Esophagus squamous epithelium (tissue), 5 donors: ENCODE data around the gene ASTN2. TPM values are rescaled to one million over a fixed set of nuclear protein-coding genes. Genes with fewer than 3 reads are reported as not detected.

Experiments
- DNase-seq: peaks from one replicate; lab custom pipeline; 2025; lab: John Stamatoyannopoulos, UW
- H3K27ac ChIP-seq, 4 donors: fragments of 200-600 bp; sonication (generic); one replicate each; pipeline ENCODE4 v1.5.1; 2016 to 2019; ENCODE audit warnings: mild to moderate bottlenecking in 1 of 4
- H3K27me3 ChIP-seq, 4 donors: fragments of 200-600 bp; sonication (generic); 1 replicate in 3 of 4; 2 replicates in 1 of 4; pipeline versions ENCODE4 v1.5.1 to v1.6.0; 2017 to 2021; ENCODE audit warnings: antibody characterized with exemption in 1 of 4
- H3K36me3 ChIP-seq, 3 donors: fragments of 200-600 bp; sonication (generic); one replicate each; pipeline ENCODE4 v1.5.1; 2016 to 2019
- H3K4me1 ChIP-seq, 3 donors: fragments of 200-600 bp; sonication (generic); one replicate each; pipeline ENCODE4 v1.5.1; 2017 to 2019
- H3K4me3 ChIP-seq, 4 donors: fragments of 200-600 bp; sonication (generic); 1 replicate in 3 of 4; 2 replicates in 1 of 4; pipeline ENCODE4 v1.5.1; 2016 to 2019; ENCODE audit warnings: mild to moderate bottlenecking in 2 of 4, moderate library complexity in 1 of 4
- H3K9me3 ChIP-seq, 3 donors: fragments of 200-600 bp; sonication (generic); one replicate each; pipeline ENCODE4 v1.5.1; 2016 to 2019
- CTCF ChIP-seq, 6 experiments: fragments of 450-650 bp in 4 of 6; fragments of 200-600 bp in 2 of 6; sonication (generic) in 2 of 6; IDR thresholded peaks; one replicate each; pipeline ENCODE4 v1.5.1; 2016 to 2019; ENCODE audit warnings: antibody characterized with exemption in 6 of 6, mild to moderate bottlenecking in 4 of 6, moderate library complexity in 4 of 6
- POLR2A ChIP-seq, 4 donors: fragments of 450-650 bp; IDR thresholded peaks; one replicate each; pipeline ENCODE4 v1.6.1; 2017; ENCODE audit warnings: antibody characterized with exemption in 4 of 4, mild to moderate bottlenecking in 4 of 4, moderate library complexity in 3 of 4
- WGBS, 2 donors: methylation state at CpG; one replicate each; pipeline ENCODE4 v1.1.5; 2018; 5-methylcytosine and 5-hydroxymethylcytosine counted together
- intact Hi-C: fragments of 100-400 bp; cut with DNase I; formaldehyde crosslinking; loops from one replicate; pipeline ENCODE4 v1.15.0; 2022
- total RNA-seq, 4 donors: library from RNA; depleted of rRNA; stranded (reverse); fragments of >200 nt; gene quantifications; one replicate each; pipeline ENCODE4 v1.1.0, GENCODE V29; 2016
- donor health status: DM: yes; HTN: yes; CAD: no.

The ASTN2 gene
- total RNA-seq, 4 donors from 2014 or later = 0.13 to 1.9 (median 0.27) TPM; not detected in 1

- TF ChIP-seq POLR2A (IDR thresholded peaks at IDR 0.05) (no peak), CTCF (IDR thresholded peaks at IDR 0.05) (no peak)
- Histone ChIP-seq H3K4me1 (peaks cover 0 to 4% (median 0%) of the 10 kb centered on the region in 3 donors), H3K27me3 (no peaks in the 10 kb centered on the region), H3K27ac (no peak overlapping the region), H3K36me3 (no peaks in the 10 kb centered on the region), H3K9me3 (no peaks in the 10 kb centered on the region), H3K4me3 (no peak overlapping the region)
- no peak for DNase-seq
- WGBS, 2 donors = 62 to 84% methylated on average over 2 of the region's 2 CpGs
- intact Hi-C loops = no loop called here
Measured at GRCh38 chr9:116720111-116720510, 694.7 kb downstream of the ASTN2 start.

GRCh38 chr9:116718111-116718510, 696.7 kb downstream of the ASTN2 start:
- Histone ChIP-seq H3K36me3 (no peaks in the 10 kb centered on the region), H3K9me3 (no peaks in the 10 kb centered on the region), H3K27me3 (no peaks in the 10 kb centered on the region), H3K4me3 (no peak overlapping the region), H3K27ac (no peak overlapping the region), H3K4me1 (peaks cover 0 to 4% (median 0%) of the 10 kb centered on the region in 3 donors)
- intact Hi-C loops = no loop called here
- DNase-seq = no peak
- 87 to 88% methylated on average over 4 of the region's 4 CpGs for WGBS, 2 donors
- TF ChIP-seq POLR2A (IDR thresholded peaks at IDR 0.05) = no peak
- no peak for TF ChIP-seq CTCF (IDR thresholded peaks at IDR 0.05)

- WGBS, 2 donors = 41 to 53% methylated on average over 6 to 7 of the region's 7 CpGs
- Histone ChIP-seq H3K4me3 (no peak overlapping the region), H3K4me1 (peaks cover 0 to 4% (median 0%) of the 10 kb centered on the region in 3 donors), H3K27me3 (no peaks in the 10 kb centered on the region), H3K27ac (no peak overlapping the region), H3K36me3 (no peaks in the 10 kb centered on the region), H3K9me3 (no peaks in the 10 kb centered on the region)
- intact Hi-C loops = no loop called here
- TF ChIP-seq CTCF (IDR thresholded peaks at IDR 0.05) (no peak), POLR2A (IDR thresholded peaks at IDR 0.05) (no peak)
- no peak for DNase-seq
Measured at GRCh38 chr9:116717150-116717549, 697.7 kb downstream of the ASTN2 start.

GRCh38 chr9:116716438-116716837, 698.4 kb downstream of the ASTN2 start:
- Histone ChIP-seq H3K4me3 (no peak overlapping the region), H3K4me1 (peaks cover 0 to 4% (median 0%) of the 10 kb centered on the region in 3 donors), H3K36me3 (no peaks in the 10 kb centered on the region), H3K27me3 (no peaks in the 10 kb centered on the region), H3K27ac (no peak overlapping the region), H3K9me3 (no peaks in the 10 kb centered on the region)
- intact Hi-C loops = no loop called here
- DNase-seq = no peak
- TF ChIP-seq POLR2A (IDR thresholded peaks at IDR 0.05) (no peak), CTCF (IDR thresholded peaks at IDR 0.05) (no peak)

GRCh38 chr9:116715751-116716150, 699.1 kb downstream of the ASTN2 start:
- Histone ChIP-seq H3K9me3 (no peaks in the 10 kb centered on the region), H3K27ac (no peak overlapping the region), H3K36me3 (no peaks in the 10 kb centered on the region), H3K4me3 (no peak overlapping the region), H3K4me1 (peaks cover 0 to 4% (median 0%) of the 10 kb centered on the region in 3 donors), H3K27me3 (no peaks in the 10 kb centered on the region)
- 63 to 85% methylated on average over 1 of the region's 1 CpG for WGBS, 2 donors
- TF ChIP-seq CTCF (IDR thresholded peaks at IDR 0.05) = no peak
- no peak for TF ChIP-seq POLR2A (IDR thresholded peaks at IDR 0.05)
- no peak for DNase-seq
- intact Hi-C loops = no loop called here
